Neural cell (in vitro differentiated cells): ENCODE results near the gene CCDC80. TPM values are rescaled to one million over a fixed set of nuclear protein-coding genes. Genes with fewer than 3 reads are reported as not detected.

Source experiments
- H2AFZ ChIP-seq: fragments of 200-600, 300-800 bp; sonication (generic), shearing (Covaris generic); 2 replicates; pipeline ENCODE4 v1.6.0; 2014; ENCODE audit warnings: low read depth, mild to moderate bottlenecking, antibody characterized with exemption, low read length, moderate library complexity
- H3F3A ChIP-seq: fragments of 200-600 bp; shearing (Covaris generic); 2 replicates; pipeline ENCODE4 v1.6.1; 2016; ENCODE audit warnings: mild to moderate bottlenecking, moderate library complexity, mixed read lengths, antibody characterized with exemption, low read length; ENCODE audit not compliant: insufficient read depth, poor library complexity, severe bottlenecking
- H3K27ac ChIP-seq: fragments of 200-600, 300-800 bp; sonication (generic), shearing (Covaris generic); 2 replicates; pipeline ENCODE4 v1.5.1; 2014; ENCODE audit warnings: mild to moderate bottlenecking, low read length, moderate library complexity
- H3K27me3 ChIP-seq: fragments of 300-800, 200-600 bp; sonication (generic), shearing (Covaris generic); 2 replicates; pipeline ENCODE4 v1.6.0; 2014; ENCODE audit warnings: mild to moderate bottlenecking, low read depth, low read length, moderate library complexity; ENCODE audit not compliant: insufficient read depth
- H3K36me3 ChIP-seq: fragments of 300-800, 200-600 bp; sonication (generic), shearing (Covaris generic); 2 replicates; pipeline ENCODE4 v1.5.1; 2014; ENCODE audit warnings: mild to moderate bottlenecking, antibody characterized with exemption, low read length, moderate library complexity; ENCODE audit not compliant: insufficient read depth
- H3K4me2 ChIP-seq: fragments of 300-800, 200-600 bp; sonication (generic), shearing (Covaris generic); 2 replicates; pipeline ENCODE4 v1.6.0; 2014; ENCODE audit warnings: mild to moderate bottlenecking, low read length
- H3K4me3 ChIP-seq: fragments of 300-800, 200-600 bp; sonication (generic), shearing (Covaris generic); 2 replicates; pipeline ENCODE4 v1.5.1; 2014; ENCODE audit warnings: mild to moderate bottlenecking, low read length, moderate library complexity
- H3K79me2 ChIP-seq: fragments of 200-600 bp; shearing (Covaris generic); replicated peaks from 2 replicates; pipeline ENCODE4 v1.6.0; 2014; ENCODE audit warnings: mild to moderate bottlenecking, low read length, moderate library complexity; ENCODE audit not compliant: insufficient read depth
- H3K9ac ChIP-seq: fragments of 300-800, 200-600 bp; sonication (generic), shearing (Covaris generic); 2 replicates; pipeline ENCODE4 v1.6.1; 2016; ENCODE audit warnings: mild to moderate bottlenecking, low read length, mixed read lengths
- H3K9me2 ChIP-seq: fragments of 200-600 bp; shearing (Covaris generic); 2 replicates; pipeline ENCODE4 v1.6.1; 2016; ENCODE audit warnings: mild to moderate bottlenecking, low read length, mixed read lengths; ENCODE audit not compliant: insufficient read depth
- H3K9me3 ChIP-seq: fragments of 200-600, 300-800 bp; sonication (generic), shearing (Covaris generic); 2 replicates; pipeline ENCODE4 v1.6.1; 2016; ENCODE audit warnings: mild to moderate bottlenecking, mixed run types, low read length, moderate library complexity, mixed read lengths
- H4K20me1 ChIP-seq: fragments of 200-600 bp; shearing (Covaris generic); 2 replicates; pipeline ENCODE4 v1.6.1; 2016; ENCODE audit warnings: mild to moderate bottlenecking, mixed run types; ENCODE audit not compliant: insufficient read depth
- EP300 ChIP-seq: fragments of 450-650 bp; conservative IDR thresholded peaks from 2 replicates; pipeline ENCODE4 v1.6.1; 2014; ENCODE audit warnings: antibody characterized with exemption, mild to moderate bottlenecking, moderate library complexity; ENCODE audit not compliant: poor library complexity, severe bottlenecking
- EZH2 ChIP-seq: fragments of 200-600, 300-800 bp; shearing (Covaris generic), sonication (generic); IDR thresholded peaks from 2 replicates; pipeline ENCODE4 v1.6.1; 2014; ENCODE audit warnings: antibody characterized with exemption, low read length, borderline replicate concordance, mild to moderate bottlenecking; ENCODE audit not compliant: insufficient read depth, poor library complexity, severe bottlenecking
- MXI1 ChIP-seq: fragments of 450-650 bp; conservative IDR thresholded peaks from 2 replicates; pipeline ENCODE4 v1.6.1; 2014; ENCODE audit warnings: antibody characterized with exemption, mild to moderate bottlenecking; ENCODE audit not compliant: poor library complexity, severe bottlenecking
- POLR2AphosphoS5 ChIP-seq: IDR thresholded peaks from 2 replicates; pipeline ENCODE4 v1.6.1; 2012
- RAD21 ChIP-seq: fragments of 450-650 bp; conservative IDR thresholded peaks from 2 replicates; pipeline ENCODE4 v1.6.1; 2014; ENCODE audit warnings: antibody characterized with exemption, mild to moderate bottlenecking, moderate library complexity
- SMC3 ChIP-seq: fragments of 450-650 bp; conservative IDR thresholded peaks from 2 replicates; pipeline ENCODE4 v1.6.1; 2014; ENCODE audit warnings: antibody characterized with exemption, mild to moderate bottlenecking, moderate library complexity; ENCODE audit not compliant: poor library complexity
- TAF1 ChIP-seq: IDR thresholded peaks from 2 replicates; pipeline ENCODE4 v1.6.1; 2012; ENCODE audit warnings: low read depth
- polyA plus RNA-seq: library from polyadenylated mRNA; depleted of rRNA; stranded (reverse); fragments of >200 nt; gene quantifications from 2 replicates; pipeline ENCODE4 v1.2.3, GENCODE V29; 2014
- TF ChIP-seq, protein P1 (sequence below): fragments of 450-650 bp; IDR thresholded peaks from 2 replicates; pipeline ENCODE4 v1.5.1; 2014; ENCODE audit warnings: antibody characterized with exemption, mild to moderate bottlenecking, moderate library complexity; ENCODE audit not compliant: poor library complexity, severe bottlenecking
- TF ChIP-seq, protein P2 (sequence below): IDR thresholded peaks from 2 replicates; pipeline ENCODE4 v1.6.1; 2012; ENCODE audit warnings: borderline replicate concordance

Gene CCDC80
- polyA plus RNA-seq, 1 donor from 2014 or later = 0.14 TPM

DNA sequence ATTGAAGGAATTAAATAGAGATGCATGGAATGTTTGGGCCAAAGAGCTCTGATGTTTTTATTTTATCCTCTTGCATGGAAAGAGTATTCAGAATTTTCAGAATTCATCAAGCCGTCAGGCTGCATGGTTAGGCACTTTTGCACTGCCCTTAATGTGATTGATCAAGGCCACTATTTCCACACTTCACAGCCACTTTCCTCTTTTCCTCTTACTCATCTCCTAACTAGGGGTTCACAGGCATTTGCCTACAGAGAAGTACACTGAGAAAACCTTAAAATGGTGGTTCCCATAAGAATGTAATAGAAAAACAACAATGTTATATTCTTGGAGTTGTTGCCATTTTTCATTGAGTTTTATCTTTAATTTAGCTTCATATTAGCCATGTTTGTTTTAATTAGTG is 68.2 kb downstream of the CCDC80 start:
- no peaks in the 10 kb centered on the region for H3K79me2 ChIP-seq
- H3K9ac ChIP-seq = no peak overlapping the region
- no peaks in the 10 kb centered on the region for H3F3A ChIP-seq
- H2AFZ ChIP-seq = no peak overlapping the region
- TF ChIP-seq EZH2 (no peak), POLR2AphosphoS5 (no peak), EP300 (no peak), SMC3 (no peak), TAF1 (no peak), RAD21 (no peak), MXI1 (no peak)
- TF ChIP-seq, protein P1, sequence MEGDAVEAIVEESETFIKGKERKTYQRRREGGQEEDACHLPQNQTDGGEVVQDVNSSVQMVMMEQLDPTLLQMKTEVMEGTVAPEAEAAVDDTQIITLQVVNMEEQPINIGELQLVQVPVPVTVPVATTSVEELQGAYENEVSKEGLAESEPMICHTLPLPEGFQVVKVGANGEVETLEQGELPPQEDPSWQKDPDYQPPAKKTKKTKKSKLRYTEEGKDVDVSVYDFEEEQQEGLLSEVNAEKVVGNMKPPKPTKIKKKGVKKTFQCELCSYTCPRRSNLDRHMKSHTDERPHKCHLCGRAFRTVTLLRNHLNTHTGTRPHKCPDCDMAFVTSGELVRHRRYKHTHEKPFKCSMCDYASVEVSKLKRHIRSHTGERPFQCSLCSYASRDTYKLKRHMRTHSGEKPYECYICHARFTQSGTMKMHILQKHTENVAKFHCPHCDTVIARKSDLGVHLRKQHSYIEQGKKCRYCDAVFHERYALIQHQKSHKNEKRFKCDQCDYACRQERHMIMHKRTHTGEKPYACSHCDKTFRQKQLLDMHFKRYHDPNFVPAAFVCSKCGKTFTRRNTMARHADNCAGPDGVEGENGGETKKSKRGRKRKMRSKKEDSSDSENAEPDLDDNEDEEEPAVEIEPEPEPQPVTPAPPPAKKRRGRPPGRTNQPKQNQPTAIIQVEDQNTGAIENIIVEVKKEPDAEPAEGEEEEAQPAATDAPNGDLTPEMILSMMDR = no peak
- TF ChIP-seq, protein P2, sequence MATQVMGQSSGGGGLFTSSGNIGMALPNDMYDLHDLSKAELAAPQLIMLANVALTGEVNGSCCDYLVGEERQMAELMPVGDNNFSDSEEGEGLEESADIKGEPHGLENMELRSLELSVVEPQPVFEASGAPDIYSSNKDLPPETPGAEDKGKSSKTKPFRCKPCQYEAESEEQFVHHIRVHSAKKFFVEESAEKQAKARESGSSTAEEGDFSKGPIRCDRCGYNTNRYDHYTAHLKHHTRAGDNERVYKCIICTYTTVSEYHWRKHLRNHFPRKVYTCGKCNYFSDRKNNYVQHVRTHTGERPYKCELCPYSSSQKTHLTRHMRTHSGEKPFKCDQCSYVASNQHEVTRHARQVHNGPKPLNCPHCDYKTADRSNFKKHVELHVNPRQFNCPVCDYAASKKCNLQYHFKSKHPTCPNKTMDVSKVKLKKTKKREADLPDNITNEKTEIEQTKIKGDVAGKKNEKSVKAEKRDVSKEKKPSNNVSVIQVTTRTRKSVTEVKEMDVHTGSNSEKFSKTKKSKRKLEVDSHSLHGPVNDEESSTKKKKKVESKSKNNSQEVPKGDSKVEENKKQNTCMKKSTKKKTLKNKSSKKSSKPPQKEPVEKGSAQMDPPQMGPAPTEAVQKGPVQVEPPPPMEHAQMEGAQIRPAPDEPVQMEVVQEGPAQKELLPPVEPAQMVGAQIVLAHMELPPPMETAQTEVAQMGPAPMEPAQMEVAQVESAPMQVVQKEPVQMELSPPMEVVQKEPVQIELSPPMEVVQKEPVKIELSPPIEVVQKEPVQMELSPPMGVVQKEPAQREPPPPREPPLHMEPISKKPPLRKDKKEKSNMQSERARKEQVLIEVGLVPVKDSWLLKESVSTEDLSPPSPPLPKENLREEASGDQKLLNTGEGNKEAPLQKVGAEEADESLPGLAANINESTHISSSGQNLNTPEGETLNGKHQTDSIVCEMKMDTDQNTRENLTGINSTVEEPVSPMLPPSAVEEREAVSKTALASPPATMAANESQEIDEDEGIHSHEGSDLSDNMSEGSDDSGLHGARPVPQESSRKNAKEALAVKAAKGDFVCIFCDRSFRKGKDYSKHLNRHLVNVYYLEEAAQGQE = no peak
- no peaks in the 10 kb centered on the region for H3K9me3 ChIP-seq
- no peaks in the 10 kb centered on the region for H4K20me1 ChIP-seq
- no peaks in the 10 kb centered on the region for H3K27me3 ChIP-seq
- H3K4me2 ChIP-seq = no peak overlapping the region
- no peak overlapping the region for H3K4me3 ChIP-seq
- no peaks in the 10 kb centered on the region for H3K9me2 ChIP-seq
- no peak overlapping the region for H3K27ac ChIP-seq
- peaks cover 4% of the 10 kb centered on the region for H3K36me3 ChIP-seq

DNA sequence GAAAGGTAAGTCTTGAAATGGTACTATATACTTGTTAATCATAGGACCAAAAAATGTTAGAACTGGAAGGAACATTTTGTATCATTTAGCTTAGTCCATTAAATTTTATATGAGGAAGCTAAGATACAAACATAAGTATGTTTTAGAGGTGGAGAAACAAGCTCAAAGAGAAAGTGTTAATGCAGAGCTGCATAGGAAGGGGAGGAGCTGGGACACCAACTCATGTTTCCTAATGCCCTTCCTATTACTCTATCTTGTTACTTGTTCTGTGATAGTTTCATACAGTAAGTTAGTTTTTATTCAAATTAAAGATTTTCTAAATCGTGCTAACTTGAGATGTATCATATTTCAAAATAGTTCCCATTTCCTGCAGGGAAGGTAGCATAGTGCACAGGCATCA is 71.7 kb downstream of the CCDC80 start:
- Histone ChIP-seq H3K79me2 (no peaks in the 10 kb centered on the region), H2AFZ (no peak overlapping the region), H3K36me3 (peaks cover 4% of the 10 kb centered on the region), H3K4me2 (no peak overlapping the region), H3K9ac (no peak overlapping the region), H3F3A (no peaks in the 10 kb centered on the region), H3K9me3 (no peaks in the 10 kb centered on the region), H3K27ac (no peak overlapping the region), H3K9me2 (no peaks in the 10 kb centered on the region), H3K4me3 (no peak overlapping the region), H3K27me3 (no peaks in the 10 kb centered on the region), H4K20me1 (no peaks in the 10 kb centered on the region)
- TF ChIP-seq, protein P1 = no peak
- TF ChIP-seq EP300 (no peak), EZH2 (no peak), TAF1 (no peak), MXI1 (no peak)
- TF ChIP-seq, protein P2 = no peak
